B cell (primary cell): ENCODE measurements around the gene SLC24A3. TPM values are rescaled to one million over a fixed set of nuclear protein-coding genes. Genes with fewer than 3 reads are reported as not detected.

Experiments
- ATAC-seq: fragments of 200-7000 bp; cut with Tn5 transposase; one replicate; pipeline ENCODE4 v1.10.0; 2021; ENCODE audit warnings: low read depth, mild to moderate bottlenecking, moderate number of reproducible peaks, moderate library complexity
- CTCF ChIA-PET: fragments of 350-600 bp; sonication (Branson Sonifier 250); formaldehyde crosslinking; loops from one replicate; lab custom pipeline; 2021; ENCODE audit warnings: antibody characterized with exemption, inconsistent platforms; lab: Charles Lee
- POLR2A ChIA-PET: fragments of 350-600 bp; sonication (Branson Sonifier 250); formaldehyde crosslinking; loops from one replicate; lab custom pipeline; 2021; ENCODE audit warnings: antibody characterized with exemption; lab: Charles Lee
- DNase-seq: peaks from one replicate; pipeline ENCODE4 v3.0.0; 2013
- H2AFZ ChIP-seq: 2 replicates; pipeline ENCODE4 v1.6.1; 2012; ENCODE audit warnings: mild to moderate bottlenecking, low read depth, low read length; ENCODE audit not compliant: insufficient read depth, poor library complexity, severe bottlenecking
- H3K27ac ChIP-seq, 2 donors: 1 replicate in 1 of 2; 2 replicates in 1 of 2; pipeline ENCODE4 v1.5.1; 2012 to 2013; ENCODE audit warnings: low read length in 2 of 2, mild to moderate bottlenecking in 2 of 2, moderate library complexity in 1 of 2
- H3K27me3 ChIP-seq, 4 experiments: fragments of 200-600 bp in 1 of 4; sonication (generic) in 1 of 4; replicated peaks in 1 of 4; 1 replicate in 2 of 4; 2 replicates in 2 of 4; pipeline versions ENCODE4 v1.6.1 to v1.7.0; 2013 to 2016; ENCODE audit warnings: low read length in 3 of 4, mild to moderate bottlenecking in 2 of 4, mixed read lengths in 1 of 4, moderate library complexity in 1 of 4; ENCODE audit not compliant: insufficient read depth in 4 of 4, control insufficient read depth in 3 of 4; ENCODE audit errors: control extremely low read depth in 1 of 4
- H3K36me3 ChIP-seq, 2 experiments: replicated peaks in 1 of 2; 1 replicate in 1 of 2; 2 replicates in 1 of 2; pipeline versions ENCODE4 v1.6.1 to v1.7.1; 2013; ENCODE audit warnings: low read length in 1 of 2; ENCODE audit not compliant: insufficient read depth in 2 of 2, control insufficient read depth in 1 of 2; ENCODE audit errors: control extremely low read depth in 1 of 2, extremely low read depth in 1 of 2
- H3K4me1 ChIP-seq, 2 donors: fragments of 200-600 bp in 1 of 2; sonication (generic) in 1 of 2; 1 replicate in 1 of 2; 2 replicates in 1 of 2; pipeline versions ENCODE4 v1.5.1 to v1.6.1; 2013 to 2017; ENCODE audit warnings: low read length in 2 of 2; ENCODE audit not compliant: control insufficient read depth in 2 of 2, insufficient read depth in 2 of 2
- H3K4me2 ChIP-seq: replicated peaks from 2 replicates; pipeline ENCODE3; 2012; ENCODE audit warnings: mild to moderate bottlenecking, low read depth, low read length; ENCODE audit not compliant: poor library complexity, severe bottlenecking
- H3K4me3 ChIP-seq, 5 experiments: fragments of 200-600 bp in 1 of 5; sonication (generic) in 1 of 5; 1 replicate in 3 of 5; 2 replicates in 2 of 5; pipeline versions ENCODE4 v1.5.1 to v1.7.0; 2011 to 2016; ENCODE audit warnings: low read length in 4 of 5, mild to moderate bottlenecking in 4 of 5, low read depth in 2 of 5, control low read depth in 1 of 5, moderate library complexity in 1 of 5; ENCODE audit not compliant: insufficient read depth in 1 of 5; ENCODE audit errors: control extremely low read depth in 1 of 5, extremely low read depth in 1 of 5
- H3K79me2 ChIP-seq: fragments of 200-600 bp; sonication (generic); one replicate; pipeline ENCODE4 v1.6.0; 2016; ENCODE audit warnings: low read length; ENCODE audit not compliant: control insufficient read depth, insufficient read depth
- H3K9ac ChIP-seq: fragments of 200-600 bp; sonication (generic); 2 replicates; pipeline ENCODE4 v1.6.1; 2017; ENCODE audit warnings: mild to moderate bottlenecking, low read length, moderate library complexity
- H3K9me3 ChIP-seq, 3 donors: one replicate each; pipeline versions ENCODE4 v1.6.1 to v1.7.1; 2013; ENCODE audit warnings: low read length in 2 of 3; ENCODE audit not compliant: control insufficient read depth in 2 of 3, insufficient read depth in 1 of 3; ENCODE audit errors: control extremely low read depth in 1 of 3
- H4K20me1 ChIP-seq: 2 replicates; pipeline ENCODE4 v1.6.0; 2012; ENCODE audit warnings: mild to moderate bottlenecking, low read length; ENCODE audit not compliant: insufficient read depth, control insufficient read depth, poor library complexity, severe bottlenecking
- H3K27ac Mint-ChIP-seq: one replicate; pipeline ENCODE4 v1.8.0; 2021; ENCODE audit warnings: mixed read lengths
- H3K27me3 Mint-ChIP-seq: one replicate; pipeline ENCODE4 v1.8.0; 2021; ENCODE audit warnings: mixed read lengths
- H3K4me1 Mint-ChIP-seq: one replicate; pipeline ENCODE4 v1.8.0; 2021; ENCODE audit warnings: mixed read lengths
- H3K4me3 Mint-ChIP-seq: one replicate; pipeline ENCODE4 v1.8.0; 2021; ENCODE audit warnings: mixed read lengths
- H3K9me3 Mint-ChIP-seq: one replicate; pipeline ENCODE4 v1.8.0; 2022; ENCODE audit warnings: mixed read lengths; ENCODE audit not compliant: insufficient read depth
- CTCF ChIP-seq: fragments of 200-600 bp; IDR thresholded peaks from one replicate; pipeline ENCODE4 v1.8.0; 2022; ENCODE audit warnings: antibody characterized with exemption, mild to moderate bottlenecking
- EZH2 ChIP-seq: IDR thresholded peaks from 2 replicates; pipeline ENCODE4 v1.6.1; 2012; ENCODE audit warnings: borderline replicate concordance, low read depth, mild to moderate bottlenecking, moderate library complexity, low read length; ENCODE audit not compliant: insufficient read depth, poor library complexity, severe bottlenecking
- WGBS: methylation state at CpG from one replicate; pipeline ENCODE4 v1.1.5; 2013; ENCODE audit warnings: missing lambda C conversion rate; ENCODE audit not compliant: insufficient coverage; 5-methylcytosine and 5-hydroxymethylcytosine counted together
- intact Hi-C: fragments of 100-400 bp; cut with micrococcal nuclease; formaldehyde crosslinking; loops from one replicate; pipeline ENCODE4 v1.10.0; 2022
- polyA plus RNA-seq: library from polyadenylated mRNA; depleted of rRNA; stranded (reverse); fragments of >200 nt; gene quantifications from 2 replicates; pipeline ENCODE4 v1.2.3, GENCODE V29; 2012
- total RNA-seq, 2 donors: library from RNA; stranded (reverse); fragments of 120-200 nt in 1 of 2; gene quantifications; 1 replicate in 1 of 2; 2 replicates in 1 of 2; pipeline versions ENCODE4 v1.2.3 to v1.2.4, GENCODE V29; 2013 to 2022

The SLC24A3 gene
- total and polyA plus RNA-seq, 2 donors (not counting 1 experiment from before 2014, with no cell fraction given): not detected

GRCh38 chr20:19371112-19371511, 158.7 kb downstream of the SLC24A3 start:
- DNase-seq (no peak), ATAC-seq (no peak)
- H3K27me3 Mint-ChIP-seq: peaks cover under 1% of the 10 kb centered on the region
- ChIA-PET POLR2A (no interaction called here), CTCF (no interaction called here)
- Histone ChIP-seq H3K79me2 (no peaks in the 10 kb centered on the region), H3K27me3 (peaks cover 0 to 3% (median 0%) of the 10 kb centered on the region in 4 experiments), H3K4me1 (no peaks in the 10 kb centered on the region), H4K20me1 (no peaks in the 10 kb centered on the region), H3K27ac (no peak overlapping the region), H3K4me3 (no peak overlapping the region), H3K4me2 (no peak overlapping the region), H3K9ac (no peak overlapping the region), H2AFZ (no peak overlapping the region), H3K36me3 (no peaks in the 10 kb centered on the region), H3K9me3 (peaks cover 0 to 4% (median 0%) of the 10 kb centered on the region in 3 donors)
- 68% methylated on average over 1 of the region's 1 CpG for WGBS
- H3K27ac Mint-ChIP-seq: no peak overlapping the region
- no peaks in the 10 kb centered on the region for H3K9me3 Mint-ChIP-seq
- no peak overlapping the region for H3K4me3 Mint-ChIP-seq
- H3K4me1 Mint-ChIP-seq: no peaks in the 10 kb centered on the region
- intact Hi-C loops: no loop called here
- TF ChIP-seq CTCF: no peak
- TF ChIP-seq EZH2: no peak

- H3K27ac Mint-ChIP-seq: no peak overlapping the region
- Histone ChIP-seq H3K4me1 (no peaks in the 10 kb centered on the region), H3K4me2 (no peak overlapping the region), H3K79me2 (no peaks in the 10 kb centered on the region), H2AFZ (no peak overlapping the region), H3K27ac (no peak overlapping the region), H3K27me3 (peaks cover 0 to 3% (median 0%) of the 10 kb centered on the region in 4 experiments), H3K9me3 (no peaks in the 10 kb centered on the region), H3K9ac (no peak overlapping the region), H4K20me1 (no peaks in the 10 kb centered on the region), H3K36me3 (no peaks in the 10 kb centered on the region), H3K4me3 (no peak overlapping the region)
- 80% methylated on average over 3 of the region's 3 CpGs for WGBS
- H3K4me1 Mint-ChIP-seq: no peaks in the 10 kb centered on the region
- ChIA-PET CTCF (no interaction called here), POLR2A (no interaction called here)
- no peak for TF ChIP-seq CTCF
- no peak for TF ChIP-seq EZH2
- intact Hi-C loops: no loop called here
- no peaks in the 10 kb centered on the region for H3K9me3 Mint-ChIP-seq
- H3K27me3 Mint-ChIP-seq: peaks cover 9% of the 10 kb centered on the region
- ATAC-seq (no peak), DNase-seq (no peak)
- H3K4me3 Mint-ChIP-seq: no peak overlapping the region
Measured at GRCh38 chr20:19374216-19374615, 161.8 kb downstream of the SLC24A3 start.
